Airway epithelial cell (primary cell): ENCODE measurements around the gene GIMAP4. TPM values are rescaled to one million over a fixed set of nuclear protein-coding genes. Genes with fewer than 3 reads are reported as not detected.

Experiments used
- total RNA-seq: library from RNA; depleted of rRNA; stranded (reverse); fragments of >200 nt; gene quantifications from 2 replicates; pipeline ENCODE4 v1.2.3, GENCODE V29; 2015

The GIMAP4 gene
- not detected in 2 replicates for total RNA-seq

GRCh38 chr7:150567169-150567568, at the start of gene GIMAP4:
Gene GIMAP4, plus strand, starts transcription at chr7:150567390. Its CDS starts 2,512 bp downstream, at chr7:150569902.

Other genes with a start within 250 kb of the GIMAP4 start
- 11.0 and 11.1 TPM in 2 replicates for gene LRRC61, start 244.0 kb upstream of the GIMAP4 start, total RNA-seq
- 0.88 and 1.8 TPM in 2 replicates for gene ACTR3C, start 243.8 kb upstream of the GIMAP4 start, total RNA-seq
- not detected in 2 replicates for gene RARRES2, start 225.8 kb upstream of the GIMAP4 start, total RNA-seq
- gene REPIN1, start 198.6 kb upstream of the GIMAP4 start, total RNA-seq: 65.3 and 70.5 TPM in 2 replicates
- 3.4 and 5.1 TPM in 2 replicates for gene ZNF775, start 188.1 kb upstream of the GIMAP4 start, total RNA-seq
- gene GIMAP8, start 116.8 kb upstream of the GIMAP4 start, total RNA-seq: 0.07 TPM in 1 of 2 replicates, not detected in the other
- gene GIMAP7, start 52.5 kb upstream of the GIMAP4 start, total RNA-seq: not detected in 2 replicates
- gene GIMAP6, start 65.0 kb downstream of the GIMAP4 start, total RNA-seq: not detected in 2 replicates
- gene GIMAP2, start 118.3 kb downstream of the GIMAP4 start, total RNA-seq: not detected in 2 replicates
- not detected in 2 replicates for gene GIMAP1, start 149.2 kb downstream of the GIMAP4 start, total RNA-seq
- gene GIMAP5, start 170.0 kb downstream of the GIMAP4 start, total RNA-seq: not detected in 2 replicates
- not detected in 2 replicates for gene TMEM176B, start 233.0 kb downstream of the GIMAP4 start, total RNA-seq
- not detected in 2 replicates for gene TMEM176A, start 233.4 kb downstream of the GIMAP4 start, total RNA-seq